ENCODE results near the gene NUPR2.
"Not testable (repeated sequence)": the region's sequence is repeated elsewhere in the genome, so short reads cannot be mapped to it uniquely, and the experiment has no call there.

Gene NUPR2

DNA sequence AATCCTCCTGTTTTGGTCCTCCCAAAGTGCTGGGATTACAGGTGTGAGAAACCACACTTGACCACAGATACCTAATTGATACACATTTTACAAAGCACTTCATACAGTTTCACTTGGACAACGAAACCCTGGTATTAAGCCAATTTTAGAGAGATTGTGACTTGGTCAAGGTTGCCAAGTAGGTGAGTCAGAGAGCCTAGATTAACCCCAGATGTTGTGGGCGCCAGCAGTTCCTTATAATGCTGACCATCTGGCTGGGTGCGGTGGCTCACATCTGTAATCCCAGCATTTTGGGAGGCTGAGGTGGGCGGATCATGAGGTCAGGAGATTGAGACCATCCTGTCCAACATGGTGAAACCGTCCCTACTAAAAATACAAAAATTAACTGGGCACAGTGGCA, 18.5 kb downstream of the NUPR2 start:
- no peak overlapping the region for H3K4me2 ChIP-seq (ENCODE audit: low read depth, low read length, poor library complexity, severe bottlenecking)
- H3K79me2 ChIP-seq (ENCODE audit: insufficient read depth, low read length): no peaks in the 10 kb centered on the region

DNA sequence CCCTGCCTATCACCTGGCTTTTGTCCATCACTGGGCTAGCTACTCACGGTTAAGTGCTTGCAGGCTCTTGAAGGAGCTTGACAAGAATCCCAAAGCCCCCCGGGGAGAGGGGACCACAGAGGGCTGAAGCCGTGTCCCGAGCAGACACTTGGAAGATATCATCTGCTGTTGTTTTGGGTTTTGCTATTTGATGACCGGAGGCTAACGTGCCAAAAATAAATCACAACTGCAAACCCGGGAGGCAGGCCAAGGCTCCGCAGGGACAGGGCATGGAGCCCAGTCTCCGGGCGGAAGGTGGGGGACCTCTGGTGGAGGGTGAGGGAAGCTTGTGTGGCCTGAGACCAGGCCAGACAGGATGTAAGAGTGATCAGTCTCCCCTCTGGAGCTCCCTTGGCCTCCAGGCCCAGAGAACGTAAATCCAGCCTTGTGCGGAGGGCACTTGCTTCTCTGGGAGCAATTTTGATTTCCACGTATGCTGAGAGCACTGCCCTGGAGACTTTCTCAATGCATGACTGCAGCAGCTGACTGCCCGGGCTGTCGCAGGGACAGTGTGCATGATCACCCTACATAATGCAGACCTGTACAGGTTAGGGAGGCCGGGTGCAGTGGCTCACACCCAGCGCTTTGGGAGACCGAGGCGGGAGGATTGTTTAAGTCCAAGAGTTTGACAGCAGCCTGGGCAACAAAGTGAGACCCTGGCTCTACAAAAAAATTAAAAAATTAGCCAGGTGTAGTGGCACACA, 23.3 kb downstream of the NUPR2 start, which contains the start of gene PHKG1:
PHKG1 (minus strand) TSS at position 164 of the 743 bp plus-strand sequence. CDS start 4,011 bp downstream, outside the sequence.
- Histone ChIP-seq H3K27me3 (ENCODE audit: low read length) (no peaks in the 10 kb centered on the region), H3K9me2 (replicated peaks; ENCODE audit: insufficient read depth, low read length) (no peaks in the 10 kb centered on the region), H3K79me2 (ENCODE audit: insufficient read depth, low read length) (no peaks in the 10 kb centered on the region), H3F3A (ENCODE audit: insufficient read depth) (peaks cover 5% of the 10 kb centered on the region), H3K27ac (ENCODE audit: low read depth, low read length) (no peak within 1 kb of the TSS), H2AFZ (ENCODE audit: low read depth, low read length, severe bottlenecking) (no peak within 1 kb of the TSS), H3K4me2 (ENCODE audit: low read depth, low read length, poor library complexity, severe bottlenecking) (no peak within 1 kb of the TSS), H3K9ac (ENCODE audit: low read length) (no peak within 1 kb of the TSS), H4K20me1 (ENCODE audit: low read depth, low read length) (no peaks in the 10 kb centered on the region), H3K9me3 (ENCODE audit: insufficient read depth, low read length) (no peaks in the 10 kb centered on the region), H3K36me3 (ENCODE audit: low read length) (no peaks in the 10 kb centered on the region), H3K4me3 (ENCODE audit: insufficient read depth, low read length, poor library complexity, severe bottlenecking) (no peak within 1 kb of the TSS)
- TF ChIP-seq EZH2phosphoT487 (conservative IDR thresholded peaks at IDR 0.05; ENCODE audit: low read length): no peak
- TF ChIP-seq, protein P1, sequence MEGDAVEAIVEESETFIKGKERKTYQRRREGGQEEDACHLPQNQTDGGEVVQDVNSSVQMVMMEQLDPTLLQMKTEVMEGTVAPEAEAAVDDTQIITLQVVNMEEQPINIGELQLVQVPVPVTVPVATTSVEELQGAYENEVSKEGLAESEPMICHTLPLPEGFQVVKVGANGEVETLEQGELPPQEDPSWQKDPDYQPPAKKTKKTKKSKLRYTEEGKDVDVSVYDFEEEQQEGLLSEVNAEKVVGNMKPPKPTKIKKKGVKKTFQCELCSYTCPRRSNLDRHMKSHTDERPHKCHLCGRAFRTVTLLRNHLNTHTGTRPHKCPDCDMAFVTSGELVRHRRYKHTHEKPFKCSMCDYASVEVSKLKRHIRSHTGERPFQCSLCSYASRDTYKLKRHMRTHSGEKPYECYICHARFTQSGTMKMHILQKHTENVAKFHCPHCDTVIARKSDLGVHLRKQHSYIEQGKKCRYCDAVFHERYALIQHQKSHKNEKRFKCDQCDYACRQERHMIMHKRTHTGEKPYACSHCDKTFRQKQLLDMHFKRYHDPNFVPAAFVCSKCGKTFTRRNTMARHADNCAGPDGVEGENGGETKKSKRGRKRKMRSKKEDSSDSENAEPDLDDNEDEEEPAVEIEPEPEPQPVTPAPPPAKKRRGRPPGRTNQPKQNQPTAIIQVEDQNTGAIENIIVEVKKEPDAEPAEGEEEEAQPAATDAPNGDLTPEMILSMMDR (IDR thresholded peaks at IDR 0.05; ENCODE audit: insufficient read depth, low read length, poor library complexity, severe bottlenecking): no peak

More for the DNA sequence above, 18.5 kb downstream of the NUPR2 start:
- H3K9me2 ChIP-seq (replicated peaks; ENCODE audit: insufficient read depth, low read length): no peaks in the 10 kb centered on the region
- TF ChIP-seq EZH2phosphoT487 (conservative IDR thresholded peaks at IDR 0.05; ENCODE audit: low read length): no peak
- TF ChIP-seq, protein P1 (IDR thresholded peaks at IDR 0.05; ENCODE audit: insufficient read depth, low read length, poor library complexity, severe bottlenecking): no peak
- no peaks in the 10 kb centered on the region for H3K27me3 ChIP-seq (ENCODE audit: low read length)
- H4K20me1 ChIP-seq (ENCODE audit: low read depth, low read length): peaks cover 4% of the 10 kb centered on the region; the same call in 1 of the 2 replicates
- no peak overlapping the region for H3K9ac ChIP-seq (ENCODE audit: low read length)
- H3F3A ChIP-seq (ENCODE audit: insufficient read depth): peaks cover 40% of the 10 kb centered on the region
- H3K36me3 ChIP-seq (ENCODE audit: low read length): peaks cover 27% of the 10 kb centered on the region
- no peaks in the 10 kb centered on the region for H3K9me3 ChIP-seq (ENCODE audit: insufficient read depth, low read length)
- no peak overlapping the region for H2AFZ ChIP-seq (ENCODE audit: low read depth, low read length, severe bottlenecking)
- H3K27ac ChIP-seq (ENCODE audit: low read depth, low read length): no peak overlapping the region
- H3K4me3 ChIP-seq (ENCODE audit: insufficient read depth, low read length, poor library complexity, severe bottlenecking): no peak overlapping the region

DNA sequence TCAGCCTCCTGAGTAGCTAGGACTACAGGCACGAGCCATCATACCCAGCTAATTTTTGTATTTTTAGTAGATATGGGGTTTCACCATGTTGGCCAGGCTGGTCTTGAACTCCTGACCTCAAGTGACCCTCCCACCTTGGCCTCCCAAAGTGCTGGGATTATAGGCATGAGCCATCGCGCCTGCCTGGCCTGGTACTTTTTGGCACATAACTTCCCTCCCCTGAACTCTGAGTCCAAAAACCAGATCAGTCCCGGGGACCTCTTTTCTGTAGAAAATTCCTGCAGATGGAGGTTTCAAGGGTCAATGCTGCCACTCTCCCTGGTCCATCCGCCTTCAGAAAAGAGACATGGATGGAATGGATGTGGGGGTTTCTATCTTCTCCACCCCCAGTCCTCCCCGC, 23.8 kb downstream of the NUPR2 start:
- not testable (repeated sequence) for H3K27me3 ChIP-seq (ENCODE audit: low read length); H3K36me3 ChIP-seq (ENCODE audit: low read length); H3K9me2 ChIP-seq (replicated peaks; ENCODE audit: insufficient read depth, low read length); H3K4me2 ChIP-seq (ENCODE audit: low read depth, low read length, poor library complexity, severe bottlenecking); H3K9ac ChIP-seq (ENCODE audit: low read length); H2AFZ ChIP-seq (ENCODE audit: low read depth, low read length, severe bottlenecking); H3K4me3 ChIP-seq (ENCODE audit: insufficient read depth, low read length, poor library complexity, severe bottlenecking); H3F3A ChIP-seq (ENCODE audit: insufficient read depth); H3K9me3 ChIP-seq (ENCODE audit: insufficient read depth, low read length); H3K79me2 ChIP-seq (ENCODE audit: insufficient read depth, low read length); H4K20me1 ChIP-seq (ENCODE audit: low read depth, low read length); H3K27ac ChIP-seq (ENCODE audit: low read depth, low read length)

DNA sequence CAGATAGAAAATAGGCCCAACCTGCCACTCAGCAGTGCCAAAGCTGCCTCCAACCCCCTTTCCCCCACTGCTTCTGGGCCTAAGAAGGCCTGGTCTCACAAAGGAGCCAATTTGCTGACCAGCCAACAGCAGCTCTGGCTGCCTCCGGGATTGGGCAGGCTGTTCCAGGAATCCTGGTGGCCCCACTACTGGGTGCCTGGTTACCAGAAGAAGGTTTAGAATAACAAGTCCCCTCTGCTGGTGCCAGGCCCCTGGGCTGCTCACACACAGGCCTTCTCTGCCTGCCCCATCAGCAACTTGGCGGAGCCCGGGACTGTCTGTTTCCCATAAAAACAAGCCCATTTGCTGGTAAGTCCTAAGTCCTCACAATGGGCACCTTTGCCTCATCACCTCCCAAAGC, 24.6 kb downstream of the NUPR2 start:
- TF ChIP-seq EZH2phosphoT487 (conservative IDR thresholded peaks at IDR 0.05; ENCODE audit: low read length): no peak
- TF ChIP-seq, protein P1 (IDR thresholded peaks at IDR 0.05; ENCODE audit: insufficient read depth, low read length, poor library complexity, severe bottlenecking): no peak
- no peak overlapping the region for H3K4me2 ChIP-seq (ENCODE audit: low read depth, low read length, poor library complexity, severe bottlenecking)
- no peak overlapping the region for H3K27ac ChIP-seq (ENCODE audit: low read depth, low read length)

More for the DNA sequence above, 24.6 kb downstream of the NUPR2 start:
- H3K27me3 ChIP-seq (ENCODE audit: low read length): no peaks in the 10 kb centered on the region
- no peaks in the 10 kb centered on the region for H4K20me1 ChIP-seq (ENCODE audit: low read depth, low read length)
- H3F3A ChIP-seq (ENCODE audit: insufficient read depth): no peaks in the 10 kb centered on the region
- H3K36me3 ChIP-seq (ENCODE audit: low read length): no peaks in the 10 kb centered on the region
- H3K4me3 ChIP-seq (ENCODE audit: insufficient read depth, low read length, poor library complexity, severe bottlenecking): no peak overlapping the region
- H3K9me3 ChIP-seq (ENCODE audit: insufficient read depth, low read length): no peaks in the 10 kb centered on the region
- H2AFZ ChIP-seq (ENCODE audit: low read depth, low read length, severe bottlenecking): no peak overlapping the region
- H3K79me2 ChIP-seq (ENCODE audit: insufficient read depth, low read length): no peaks in the 10 kb centered on the region
- no peaks in the 10 kb centered on the region for H3K9me2 ChIP-seq (replicated peaks; ENCODE audit: insufficient read depth, low read length)
- H3K9ac ChIP-seq (ENCODE audit: low read length): no peak overlapping the region

Measured in SU-DHL-6 (cell line).